T-cell (primary cell): Measurements from ENCODE around the gene CACNA1F. TPM values are rescaled to one million over a fixed set of nuclear protein-coding genes. Genes with fewer than 3 reads are reported as not detected.

Experiments used
- ATAC-seq, 4 experiments: fragments of 200-7000 bp in 3 of 4; fragments of 150-1000 bp in 1 of 4; cut with Tn5 transposase; replicated peaks in 1 of 4; 1 replicate in 3 of 4; 2 replicates in 1 of 4; pipeline ENCODE4 v1.10.0; 2021; ENCODE audit warnings: moderate library complexity in 3 of 4, mild to moderate bottlenecking in 2 of 4, moderate number of reproducible peaks in 1 of 4
- CTCF ChIA-PET, 2 donors: fragments of 300-600 bp; sonication (Branson Sonifier 250); formaldehyde crosslinking; loops; one replicate each; lab custom pipeline; 2022; ENCODE audit warnings: antibody characterized with exemption in 2 of 2; lab: Charles Lee
- POLR2A ChIA-PET, 2 donors: fragments of 300-600 bp; sonication (Branson Sonifier 250); formaldehyde crosslinking; loops; one replicate each; lab custom pipeline; 2022; ENCODE audit warnings: antibody characterized with exemption in 2 of 2; lab: Charles Lee
- DNase-seq, 35 experiments: peaks; one replicate each; pipeline versions ENCODE4 v3.0.0 to v3.0.0-alpha.2; 2013 to 2023
- H3K27ac ChIP-seq: one replicate; pipeline ENCODE4 v1.5.1; 2013; ENCODE audit warnings: low read length
- H3K27me3 ChIP-seq, 2 experiments: replicated peaks in 1 of 2; 1 replicate in 1 of 2; 2 replicates in 1 of 2; pipeline versions ENCODE4 v1.6.1 to v1.7.0; 2013; ENCODE audit warnings: low read length in 1 of 2, mixed read lengths in 1 of 2; ENCODE audit not compliant: control insufficient read depth in 2 of 2, insufficient read depth in 2 of 2; ENCODE audit errors: extremely low read depth in 1 of 2
- H3K36me3 ChIP-seq, 2 donors: 1 replicate in 1 of 2; 2 replicates in 1 of 2; pipeline versions ENCODE4 v1.6.1 to v1.7.0; 2013; ENCODE audit warnings: low read length in 1 of 2; ENCODE audit not compliant: control insufficient read depth in 2 of 2, insufficient read depth in 1 of 2; ENCODE audit errors: extremely low read depth in 1 of 2
- H3K4me1 ChIP-seq, 2 experiments: 1 replicate in 1 of 2; 2 replicates in 1 of 2; pipeline versions ENCODE4 v1.6.1 to v1.7.0; 2013; ENCODE audit warnings: low read length in 2 of 2, mixed read lengths in 1 of 2; ENCODE audit not compliant: insufficient read depth in 2 of 2, control insufficient read depth in 1 of 2; ENCODE audit errors: extremely low read depth in 1 of 2
- H3K4me3 ChIP-seq, 2 donors: 1 replicate in 1 of 2; 2 replicates in 1 of 2; pipeline versions ENCODE4 v1.5.1 to v1.7.0; 2013; ENCODE audit warnings: mild to moderate bottlenecking in 2 of 2, low read length in 1 of 2, moderate library complexity in 1 of 2; ENCODE audit not compliant: control insufficient read depth in 1 of 2; ENCODE audit errors: extremely low read depth in 1 of 2
- H3K9me3 ChIP-seq: 2 replicates; pipeline ENCODE4 v1.7.0; 2013
- H3K27ac Mint-ChIP-seq, 2 donors: one replicate each; pipeline ENCODE4 v1.8.0; 2020 to 2021; ENCODE audit warnings: mild to moderate bottlenecking in 2 of 2, mixed read lengths in 2 of 2
- H3K27me3 Mint-ChIP-seq, 2 donors: one replicate each; pipeline ENCODE4 v1.8.0; 2021 to 2022; ENCODE audit warnings: mixed read lengths in 2 of 2
- H3K36me3 Mint-ChIP-seq: one replicate; pipeline ENCODE4 v1.8.0; 2021; ENCODE audit warnings: mixed read lengths
- H3K4me1 Mint-ChIP-seq, 3 donors: one replicate each; pipeline ENCODE4 v1.8.0; 2020 to 2022; ENCODE audit warnings: mixed read lengths in 3 of 3, mild to moderate bottlenecking in 1 of 3
- H3K4me3 Mint-ChIP-seq, 3 donors: one replicate each; pipeline ENCODE4 v1.8.0; 2020 to 2022; ENCODE audit warnings: mild to moderate bottlenecking in 3 of 3, mixed read lengths in 3 of 3, moderate library complexity in 3 of 3
- H3K9me3 Mint-ChIP-seq, 3 donors: one replicate each; pipeline ENCODE4 v1.8.0; 2020 to 2022; ENCODE audit warnings: mixed read lengths in 3 of 3
- WGBS: methylation state at CpG from one replicate; pipeline ENCODE4 v1.1.5; 2013; ENCODE audit warnings: missing lambda C conversion rate; ENCODE audit not compliant: insufficient coverage; 5-methylcytosine and 5-hydroxymethylcytosine counted together
- total RNA-seq, 35 experiments: library from RNA in 6 of 35; stranded (reverse) in 6 of 35; fragments of 120-200 nt in 1 of 35; gene quantifications; one replicate each; pipeline versions ENCODE4 v1.2.1 to v1.2.4 and lab custom pipeline; 2013 to 2026

CACNA1F gene
- total RNA-seq, 5 donors from 2014 or later (not counting 1 experiment from before 2014, with no cell fraction given) = 1.4 to 1.9 (median 1.6) TPM

- Mint-ChIP-seq H3K9me3 (no peaks in the 10 kb centered on the region), H3K27ac (peak overlapping the region; percentile 78 to 80), H3K4me3 (peak overlapping the region; percentile 82 to 88 (median 83)), H3K27me3 (no peaks in the 10 kb centered on the region), H3K4me1 (peaks cover 22 to 39% (median 23%) of the 10 kb centered on the region in 3 donors), H3K36me3 (peaks cover 14% of the 10 kb centered on the region)
- H3K27ac ChIP-seq = peak overlapping the region; percentile 66
- ChIA-PET CTCF (interaction anchor here in 1 of 2 donors (1.4 kb wide), 1 partner anchor 16 kb away, joined by 7 read pairs; no protein-coding TSS in a partner anchor), POLR2A (no interaction called here)
- H3K4me3 ChIP-seq = peak overlapping the region; percentile 55 to 75
- H3K27me3 ChIP-seq = no peaks in the 10 kb centered on the region
- H3K9me3 ChIP-seq = no peaks in the 10 kb centered on the region
- peak in 25 of 35 experiments; percentile 4 to 72 (median 32) for DNase-seq
- peaks cover 5 to 21% of the 10 kb centered on the region in 2 donors for H3K36me3 ChIP-seq
- WGBS = 0% methylated on average over 10 of the region's 37 CpGs
- peak; percentile 73 to 80 (median 75) for ATAC-seq
- H3K4me1 ChIP-seq = peaks cover 4 to 32% of the 10 kb centered on the region in 2 experiments
Observed at GRCh38 chrX:49172280-49172780, 60.8 kb downstream of the CACNA1F start.

- Mint-ChIP-seq H3K4me1 (peaks cover 25 to 41% (median 28%) of the 10 kb centered on the region in 3 donors), H3K27me3 (no peaks in the 10 kb centered on the region), H3K4me3 (peak within 1 kb of the TSS; percentile 82 to 88 (median 83)), H3K9me3 (no peaks in the 10 kb centered on the region), H3K36me3 (peaks cover 14% of the 10 kb centered on the region), H3K27ac (peak within 1 kb of the TSS; percentile 78 to 80)
- ATAC-seq = peak; percentile 48 to 70 (median 62)
- 0% methylated on average over 12 of the region's 46 CpGs for WGBS
- peaks cover 5 to 21% of the 10 kb centered on the region in 2 donors for H3K36me3 ChIP-seq
- ChIA-PET CTCF (interaction anchor here in 1 of 2 donors (1.4 kb wide), 1 partner anchor 16 kb away, joined by 7 read pairs; no protein-coding TSS in a partner anchor), POLR2A (no interaction called here)
- peak within 1 kb of the TSS; percentile 55 to 75 for H3K4me3 ChIP-seq
- H3K9me3 ChIP-seq = no peaks in the 10 kb centered on the region
- DNase-seq = peak in 27 of 35 experiments; percentile 15 to 74 (median 33)
- H3K27ac ChIP-seq = peak within 1 kb of the TSS; percentile 66
- H3K27me3 ChIP-seq = no peaks in the 10 kb centered on the region
- peaks cover 7 to 37% of the 10 kb centered on the region in 2 experiments for H3K4me1 ChIP-seq
Observed at GRCh38 chrX:49171752-49172279, 61.3 kb downstream of the CACNA1F start, which contains the start of gene PLP2. Gene PLP2 (plus strand): TSS chrX:49171898. CDS start chrX:49172001, 103 bp downstream.

- DNase-seq = no peak
- H3K4me3 ChIP-seq = peak overlapping the region in 1 of 2 donors; percentile 46
- Mint-ChIP-seq H3K4me1 (peaks cover 32 to 39% (median 37%) of the 10 kb centered on the region in 3 donors), H3K9me3 (no peaks in the 10 kb centered on the region), H3K4me3 (peak overlapping the region; percentile 72 to 86 (median 72)), H3K27ac (peak overlapping the region; percentile 93 to 97), H3K27me3 (no peaks in the 10 kb centered on the region), H3K36me3 (no peaks in the 10 kb centered on the region)
- no peak for ATAC-seq
- H3K36me3 ChIP-seq = no peaks in the 10 kb centered on the region
- H3K27me3 ChIP-seq = no peaks in the 10 kb centered on the region
- ChIA-PET POLR2A (interaction anchor here in 1 of 2 donors (1.7 kb wide), 1 partner anchor 23 kb away, joined by 6 read pairs; no protein-coding TSS in a partner anchor), CTCF (interaction anchor here in 1 of 2 donors (2.3 kb wide), 1 partner anchor 12 kb away, joined by 18 read pairs; no protein-coding TSS in a partner anchor)
- peaks cover 7 to 55% of the 10 kb centered on the region in 2 experiments for H3K4me1 ChIP-seq
- H3K27ac ChIP-seq = peak overlapping the region; percentile 86
- WGBS = no CpG with 5 or more reads among the region's 3 CpGs
- H3K9me3 ChIP-seq = no peaks in the 10 kb centered on the region
Observed at GRCh38 chrX:49167740-49168108, 65.4 kb downstream of the CACNA1F start.

GRCh38 chrX:49166914-49167739 lies 66.0 kb downstream of the CACNA1F start:
- Histone ChIP-seq H3K27ac (peak overlapping the region; percentile 86), H3K27me3 (no peaks in the 10 kb centered on the region), H3K4me1 (peaks cover 7 to 52% of the 10 kb centered on the region in 2 experiments), H3K9me3 (no peaks in the 10 kb centered on the region), H3K4me3 (peak overlapping the region; percentile 42 to 46), H3K36me3 (no peaks in the 10 kb centered on the region)
- H3K4me1 Mint-ChIP-seq = peaks cover 29 to 37% (median 35%) of the 10 kb centered on the region in 3 donors
- H3K9me3 Mint-ChIP-seq = no peaks in the 10 kb centered on the region
- H3K27me3 Mint-ChIP-seq = no peaks in the 10 kb centered on the region
- ATAC-seq (peak; percentile 28 to 42 (median 38)), DNase-seq (peak in 30 of 35 experiments; percentile 17 to 75 (median 47))
- H3K27ac Mint-ChIP-seq = peak overlapping the region; percentile 93 to 97
- peak overlapping the region; percentile 72 to 86 (median 72) for H3K4me3 Mint-ChIP-seq
- no peaks in the 10 kb centered on the region for H3K36me3 Mint-ChIP-seq
- ChIA-PET CTCF (interaction anchor here in 1 of 2 donors (0.9 to 2.3 kb wide), 3 partner anchors 12 to 26 kb away, joined by 3 to 18 read pairs (median 10); no protein-coding TSS in a partner anchor), POLR2A (interaction anchor here in 1 of 2 donors (1.7 kb wide), 1 partner anchor 24 kb away, joined by 6 read pairs; no protein-coding TSS in a partner anchor)
- WGBS = 0% methylated on average over 16 of the region's 35 CpGs

DNA sequence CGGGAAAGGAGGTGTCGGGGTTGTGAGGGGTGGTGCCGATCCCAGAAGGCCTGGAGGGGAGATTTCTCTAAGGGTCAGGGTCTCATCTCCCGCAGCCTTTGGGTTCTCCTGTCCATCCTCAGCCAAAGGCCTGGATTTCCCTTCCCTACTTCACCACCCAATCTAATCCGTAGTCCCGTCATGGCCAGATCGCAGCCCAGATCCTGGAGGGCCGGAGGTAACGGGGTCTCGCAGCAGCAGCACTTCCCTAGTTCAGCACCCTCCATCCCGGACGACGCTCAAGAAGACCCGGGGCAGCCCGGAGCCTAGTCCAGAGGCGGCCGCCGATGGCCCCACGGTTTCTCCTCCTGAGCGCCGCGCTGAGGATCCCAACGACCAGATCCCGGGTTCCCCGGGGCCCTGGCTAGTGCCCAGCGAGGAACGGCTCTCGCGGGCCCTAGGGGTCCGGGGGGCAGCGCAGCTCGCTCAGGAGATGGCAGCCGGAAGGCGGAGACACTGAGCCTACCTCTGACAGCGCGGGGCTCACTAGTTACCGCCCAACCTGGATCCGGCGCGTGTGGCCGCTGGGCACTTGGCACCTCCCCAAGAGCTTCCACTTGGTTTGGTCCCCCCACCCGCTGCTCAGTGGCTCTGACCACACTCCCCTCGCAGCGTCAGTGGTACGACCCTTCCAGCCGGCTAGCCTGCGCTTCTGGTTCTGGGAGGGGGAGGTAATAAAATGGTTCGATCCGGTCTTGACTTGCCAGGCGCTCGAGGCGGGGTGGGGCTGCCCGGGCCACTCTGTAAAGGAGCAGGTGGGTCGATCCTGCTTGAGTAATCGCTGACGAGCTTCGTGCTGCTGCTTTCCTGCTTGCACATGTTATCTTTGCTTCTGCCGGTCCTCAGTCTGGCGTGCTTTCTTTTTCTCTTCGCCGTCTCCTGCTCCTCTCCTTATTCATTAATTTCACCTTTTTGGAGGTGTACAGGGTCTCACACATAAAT lies 66.9 kb downstream of the CACNA1F start:
- peak overlapping the region; percentile 86 for H3K27ac ChIP-seq
- Mint-ChIP-seq H3K4me3 (peak overlapping the region; percentile 72 to 86 (median 72)), H3K9me3 (no peaks in the 10 kb centered on the region), H3K27me3 (no peaks in the 10 kb centered on the region), H3K4me1 (peaks cover 29 to 35% (median 34%) of the 10 kb centered on the region in 3 donors), H3K27ac (peak overlapping the region; percentile 93 to 97), H3K36me3 (no peaks in the 10 kb centered on the region)
- H3K4me1 ChIP-seq = peaks cover 7 to 49% of the 10 kb centered on the region in 2 experiments
- WGBS = 6% methylated on average over 25 of the region's 61 CpGs
- H3K4me3 ChIP-seq = peak overlapping the region; percentile 42 to 46
- H3K27me3 ChIP-seq = no peaks in the 10 kb centered on the region
- ATAC-seq = peak; percentile 61 to 71 (median 63)
- ChIA-PET POLR2A (interaction anchor here in 1 of 2 donors (0.7 to 1.7 kb wide), 2 partner anchors 25 to 103 kb away, joined by 4 to 6 read pairs; partner anchors contain the start of gene PPP1R3F), CTCF (interaction anchor here in 1 of 2 donors (0.9 to 2.3 kb wide), 3 partner anchors 11 to 27 kb away, joined by 3 to 18 read pairs (median 10); no protein-coding TSS in a partner anchor)
- peak; percentile 33 to 79 (median 66) for DNase-seq
- no peaks in the 10 kb centered on the region for H3K9me3 ChIP-seq
- H3K36me3 ChIP-seq = no peaks in the 10 kb centered on the region
